HepG2 (cell line): ENCODE measurements around the gene STN1. TPM values are rescaled to one million over a fixed set of nuclear protein-coding genes. Genes with fewer than 3 reads are reported as not detected.

Experiments used
- ATAC-seq: fragments of 200-7000 bp; cut with Tn5 transposase; 3 replicates; pipeline ENCODE4 v1.9.1; 2020; ENCODE audit warnings: mild to moderate bottlenecking, moderate library complexity
- BruUV-seq: library from RNA; stranded (reverse); fragments of 400-500 nt; replicated peaks from 2 replicates; lab custom pipeline; 2021; lab: Mats Ljungman, UMichigan
- CTCF ChIA-PET: fragments of 300-600 bp; formaldehyde crosslinking; extraction: SDS; loops from one replicate; lab custom pipeline; 2021; ENCODE audit warnings: low total read pairs, inconsistent platforms, low intra/inter-chr PET ratio; lab: Yijun Ruan, JAX
- POLR2A ChIA-PET: fragments of 350-600 bp; sonication (Branson Sonifier 250); formaldehyde crosslinking; loops from one replicate; lab custom pipeline; 2020; ENCODE audit warnings: antibody characterized with exemption, inconsistent platforms; lab: Yijun Ruan, JAX
- DNase-seq: peaks from one replicate; pipeline ENCODE4 v3.0.0-alpha.2; 2015; ENCODE audit warnings: low spot score
- FAIRE-seq: peaks from 3 replicates; lab custom pipeline; 2011; peaks lifted over from hg19 to GRCh38; lab: Jason Lieb, UNC
- H2AFZ ChIP-seq: one replicate; pipeline ENCODE4 v1.6.1; 2011; ENCODE audit warnings: low read length, inconsistent platforms
- H3K27ac ChIP-seq: fragments of 300-600 bp; 3 replicates; pipeline ENCODE4 v1.8.0; 2011; ENCODE audit warnings: mixed run types, mild to moderate bottlenecking, mixed read lengths, low read length, inconsistent platforms; ENCODE audit not compliant: insufficient read depth; ENCODE audit errors: extremely low read length
- H3K27me3 ChIP-seq, 2 experiments: fragments of 200-600 bp in 1 of 2; 2 replicates in 1 of 2; 3 replicates in 1 of 2; pipeline versions ENCODE4 v1.6.0 to v1.8.0; 2011; ENCODE audit warnings: low read length in 2 of 2, mild to moderate bottlenecking in 2 of 2, moderate library complexity in 2 of 2, inconsistent platforms in 1 of 2; ENCODE audit not compliant: insufficient read depth in 2 of 2, control insufficient read depth in 1 of 2
- H3K36me3 ChIP-seq, 2 experiments: fragments of 200-600 bp in 1 of 2; replicated peaks in 1 of 2; 2 replicates in 1 of 2; 3 replicates in 1 of 2; pipeline versions ENCODE4 v1.5.1 to v1.8.0; 2011; ENCODE audit warnings: low read length in 2 of 2, inconsistent platforms in 1 of 2; ENCODE audit not compliant: insufficient read depth in 2 of 2, control insufficient read depth in 1 of 2
- H3K4me1 ChIP-seq: 2 replicates; pipeline ENCODE4 v1.5.1; 2012; ENCODE audit warnings: low read length, inconsistent platforms; ENCODE audit not compliant: insufficient read depth
- H3K4me2 ChIP-seq: 2 replicates; pipeline ENCODE4 v1.6.0; 2011; ENCODE audit warnings: low read depth, low read length, inconsistent platforms
- H3K4me3 ChIP-seq, 3 experiments: fragments of 200-600 bp in 1 of 3; sonication (generic), shearing (Covaris generic) in 1 of 3; replicated peaks in 1 of 3; 2 replicates each; pipeline ENCODE4 v1.5.1; 2011 to 2016; ENCODE audit warnings: low read length in 3 of 3, inconsistent platforms in 2 of 3, low read depth in 2 of 3, mild to moderate bottlenecking in 2 of 3, control low read depth in 1 of 3, mixed read lengths in 1 of 3; ENCODE audit not compliant: insufficient read depth in 1 of 3
- H3K79me2 ChIP-seq: one replicate; pipeline ENCODE4 v1.6.1; 2011; ENCODE audit warnings: low read length, inconsistent platforms; ENCODE audit not compliant: insufficient read depth
- H3K9ac ChIP-seq: 2 replicates; pipeline ENCODE4 v1.6.0; 2011; ENCODE audit warnings: mild to moderate bottlenecking, low read depth, low read length, inconsistent platforms; ENCODE audit not compliant: insufficient read depth
- H3K9me3 ChIP-seq: 2 replicates; pipeline ENCODE4 v1.5.1; 2012; ENCODE audit warnings: mild to moderate bottlenecking, low read length
- H4K20me1 ChIP-seq: 2 replicates; pipeline ENCODE4 v1.6.0; 2011; ENCODE audit warnings: inconsistent platforms, mild to moderate bottlenecking, low read length, moderate library complexity; ENCODE audit not compliant: insufficient read depth
- BRCA1 ChIP-seq: sonication (generic); formaldehyde crosslinking; IDR thresholded peaks from 2 replicates; pipeline ENCODE4 v1.4.0; 2020; ENCODE audit warnings: missing genetic modification reagents
- CEBPZ ChIP-seq: IDR thresholded peaks from 2 replicates; pipeline ENCODE4 v1.6.1; 2012; ENCODE audit warnings: low read length, improper control_type of control experiment
- HBP1 ChIP-seq: IDR thresholded peaks from 2 replicates; pipeline ENCODE4 v1.6.1; 2016; ENCODE audit warnings: low read depth, control low read depth
- HDAC1 ChIP-seq: sonication (generic); formaldehyde crosslinking; IDR thresholded peaks from 2 replicates; pipeline ENCODE4 v1.5.1; 2020; ENCODE audit warnings: mild to moderate bottlenecking, missing genetic modification reagents
- ZBTB7A ChIP-seq: sonication (generic); formaldehyde crosslinking; IDR thresholded peaks from 2 replicates; pipeline ENCODE4 v1.8.0; 2022; ENCODE audit warnings: mild to moderate bottlenecking, missing genetic modification reagents
- ZNF251 ChIP-seq: sonication (generic); formaldehyde crosslinking; IDR thresholded peaks from 2 replicates; pipeline ENCODE4 v1.9.0; 2021; ENCODE audit warnings: mild to moderate bottlenecking, missing genetic modification reagents
- ZNF788 ChIP-seq: sonication (generic); formaldehyde crosslinking; IDR thresholded peaks from 2 replicates; pipeline ENCODE4 v1.5.0; 2020; ENCODE audit warnings: mild to moderate bottlenecking, missing genetic modification reagents, borderline replicate concordance
- WGBS: methylation state at CpG from one replicate; pipeline ENCODE4 v1.1.6; 2017; ENCODE audit warnings: low lambda C conversion rate; 5-methylcytosine and 5-hydroxymethylcytosine counted together
- in situ Hi-C: cut with HindIII; loops from 2 replicates; pipeline ENCODE4 v1.10.0; 2017; ENCODE audit warnings: low pct_unique_long_range_greater_than_20kb; ENCODE audit not compliant: extremely low pct_ligation_motif_present
- intact Hi-C: fragments of 100-400 bp; cut with micrococcal nuclease; formaldehyde crosslinking; loops from one replicate; pipeline ENCODE4 v1.10.0; 2022; ENCODE audit not compliant: unreplicated experiment
- polyA plus RNA-seq, 8 experiments: library from polyadenylated mRNA; depleted of rRNA in 3 of 8; stranded (reverse) in 7 of 8; unstranded in 1 of 8; fragments of >200 nt; fragmentation: Illumina TruSeq in 4 of 8; extraction: Trizol in 4 of 8; gene quantifications; 2 replicates each; pipeline versions ENCODE4 v1.2.1 to v1.2.3, GENCODE V29; 2011 to 2016; ENCODE audit warnings: low read depth in 4 of 8, missing spikeins in 1 of 8, mixed read lengths in 1 of 8; ENCODE audit not compliant: insufficient read depth in 1 of 8
- total RNA-seq, 5 experiments: library from RNA; depleted of rRNA; stranded (reverse); fragments of >200 nt; fragmentation: Illumina TruSeq; extraction: Trizol; gene quantifications; 2 replicates each; pipeline ENCODE4 v1.2.3, GENCODE V29; 2016; ENCODE audit warnings: low read depth in 1 of 5
- TF ChIP-seq, protein P1 (sequence below): sonication (generic); formaldehyde crosslinking; IDR thresholded peaks from 2 replicates; pipeline ENCODE4 v1.8.0; 2022; ENCODE audit warnings: missing genetic modification reagents, low read depth, mild to moderate bottlenecking, borderline replicate concordance
- TF ChIP-seq, protein P2 (sequence below): sonication (generic); IDR thresholded peaks from 2 replicates; pipeline ENCODE4 v1.6.1; 2016; ENCODE audit warnings: low read depth, borderline replicate concordance

The STN1 gene
- total and polyA plus RNA-seq, 2 of the 13 experiments (the other 11 are each of a cell fraction or from before 2014, with no cell fraction given), result 17.6 to 22.7 TPM

DNA sequence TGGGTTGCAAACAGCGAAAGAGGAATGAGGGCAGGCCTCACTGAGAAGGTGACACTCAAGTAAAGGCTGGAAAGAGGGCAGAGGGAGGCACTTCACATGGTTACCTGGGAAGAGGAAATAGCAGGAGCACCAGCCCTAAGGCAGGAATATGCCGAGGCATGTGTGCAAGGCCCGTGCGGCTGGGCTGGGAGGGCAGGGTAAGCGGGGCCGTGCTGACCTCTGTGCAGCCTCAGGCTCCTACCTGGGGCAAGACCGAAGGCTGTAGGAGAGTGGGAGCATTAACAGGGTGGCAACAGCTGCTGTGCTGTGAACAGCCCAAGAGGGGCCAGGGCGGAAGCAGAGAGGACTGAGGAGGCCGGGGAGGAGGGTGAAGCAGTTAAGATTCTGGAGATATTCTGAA, 38.6 kb downstream of the STN1 start:
- intact Hi-C loops, result no loop called here
- H3K4me1 ChIP-seq, result no peaks in the 10 kb centered on the region
- BruUV-seq, result no TSS peak
- TF ChIP-seq ZNF788 (CRISPR knock-in tag) (no peak), HBP1 (no peak), CEBPZ (no peak), HDAC1 (no peak), BRCA1 (CRISPR knock-in tag) (no peak), ZBTB7A (CRISPR knock-in tag) (no peak), ZNF251 (CRISPR knock-in tag) (no peak)
- TF ChIP-seq, protein P1, sequence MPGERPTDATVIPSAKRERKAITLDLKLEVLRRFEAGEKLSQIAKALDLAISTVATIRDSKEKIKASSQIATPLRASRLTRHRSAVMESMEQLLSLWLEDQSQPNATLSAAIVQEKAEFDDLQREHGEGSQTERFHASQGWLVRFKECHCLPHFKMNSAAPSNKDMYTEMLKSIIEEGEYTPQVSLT, result no peak
- TF ChIP-seq, protein P2, sequence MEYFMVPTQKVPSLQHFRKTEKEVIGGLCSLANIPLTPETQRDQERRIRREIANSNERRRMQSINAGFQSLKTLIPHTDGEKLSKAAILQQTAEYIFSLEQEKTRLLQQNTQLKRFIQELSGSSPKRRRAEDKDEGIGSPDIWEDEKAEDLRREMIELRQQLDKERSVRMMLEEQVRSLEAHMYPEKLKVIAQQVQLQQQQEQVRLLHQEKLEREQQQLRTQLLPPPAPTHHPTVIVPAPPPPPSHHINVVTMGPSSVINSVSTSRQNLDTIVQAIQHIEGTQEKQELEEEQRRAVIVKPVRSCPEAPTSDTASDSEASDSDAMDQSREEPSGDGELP, result no peak
- TF ChIP-seq, all 625 proteins: peak for 0
- Histone ChIP-seq H3K27ac (no peak overlapping the region), H3K4me2 (no peak overlapping the region), H3K4me3 (no peak overlapping the region), H3K36me3 (peaks cover 5 to 17% of the 10 kb centered on the region in 2 experiments; a peak in 4 of 5 replicates), H3K79me2 (no peaks in the 10 kb centered on the region), H3K9me3 (no peaks in the 10 kb centered on the region), H3K27me3 (no peaks in the 10 kb centered on the region), H4K20me1 (no peaks in the 10 kb centered on the region), H2AFZ (no peak overlapping the region), H3K9ac (no peak overlapping the region)
- ATAC-seq (no peak), DNase-seq (no peak), FAIRE-seq (no peak)
- 82% methylated on average over 9 of the region's 9 CpGs for WGBS
- in situ Hi-C loops, result no loop called here
- CTCF ChIA-PET, result no interaction called here
- POLR2A ChIA-PET, result no interaction called here
